ENCODE measurements around the gene TAC4.

- TF ChIP-seq CTCF (IDR thresholded peaks at IDR 0.05; ENCODE audit: borderline replicate concordance, extremely low read depth, low read length, poor library complexity, severe bottlenecking) (no peak), EZH2 (IDR thresholded peaks at IDR 0.05; ENCODE audit: borderline replicate concordance, low read depth, low read length, severe bottlenecking) (no peak)
These were observed 25.0 kb downstream of the TAC4 start for GRCh38 chr17:49822829-49823228.
